Stomach (tissue), 9 donors: ENCODE data around the gene GHRL. TPM values are rescaled to one million over a fixed set of nuclear protein-coding genes. Genes with fewer than 3 reads are reported as not detected.
"Not testable (repeated sequence)": the region's sequence is repeated elsewhere in the genome, so short reads cannot be mapped to it uniquely, and the experiment has no call there.

ENCODE experiments used
- DNase-seq, 2 donors: peaks; one replicate each; pipeline versions ENCODE4 v3.0.0 to v3.0.0-alpha.2; 2013 to 2019
- H3K27ac ChIP-seq, 5 donors: fragments of 200-600 bp in 4 of 5; sonication (generic) in 4 of 5; one replicate each; pipeline ENCODE4 v1.5.1; 2013 to 2019; ENCODE audit warnings: mild to moderate bottlenecking in 1 of 5, moderate library complexity in 1 of 5
- H3K27me3 ChIP-seq, 3 donors: fragments of 200-600 bp; sonication (generic); one replicate each; pipeline ENCODE4 v1.5.1; 2017 to 2019; ENCODE audit warnings: mixed run types in 1 of 3
- H3K36me3 ChIP-seq, 4 donors: fragments of 200-600 bp; sonication (generic); 1 replicate in 3 of 4; 2 replicates in 1 of 4; pipeline ENCODE4 v1.5.1; 2016 to 2019
- H3K4me1 ChIP-seq, 4 donors: fragments of 200-600 bp; sonication (generic); one replicate each; pipeline ENCODE4 v1.5.1; 2016 to 2019
- H3K4me3 ChIP-seq, 4 donors: fragments of 200-600 bp; sonication (generic) in 3 of 4; one replicate each; pipeline ENCODE4 v1.5.1; 2016 to 2019; ENCODE audit warnings: mild to moderate bottlenecking in 1 of 4
- H3K9me3 ChIP-seq, 4 donors: fragments of 200-600 bp; sonication (generic); one replicate each; pipeline ENCODE4 v1.5.1; 2016 to 2019
- EP300 ChIP-seq: sonication (generic); formaldehyde crosslinking; IDR thresholded peaks from one replicate; pipeline ENCODE4 v1.6.1; 2017; ENCODE audit warnings: antibody characterized with exemption
- POLR2A ChIP-seq, 4 donors: fragments of 450-650 bp; IDR thresholded peaks; one replicate each; pipeline ENCODE4 v1.6.1; 2016; ENCODE audit warnings: antibody characterized with exemption in 4 of 4, control low read depth in 2 of 4, mild to moderate bottlenecking in 1 of 4, moderate library complexity in 1 of 4
- POLR2AphosphoS5 ChIP-seq, 3 donors: sonication (generic); formaldehyde crosslinking; IDR thresholded peaks; one replicate each; pipeline ENCODE4 v1.6.1; 2016; ENCODE audit warnings: antibody characterized with exemption in 3 of 3
- WGBS, 5 donors: extraction: QIAGEN DNeasy Blood & Tissue Kit in 3 of 5; methylation state at CpG; one replicate each; pipeline versions ENCODE4 v1.1.5 to v1.1.7; 2013 to 2018; 5-methylcytosine and 5-hydroxymethylcytosine counted together
- intact Hi-C: fragments of 100-400 bp; cut with DNase I; formaldehyde crosslinking; loops from one replicate; pipeline ENCODE4 v1.15.1; 2023; ENCODE audit warnings: low total_unique reads
- polyA plus RNA-seq, 3 donors: library from polyadenylated mRNA; stranded (reverse); fragments of 200-250 nt; gene quantifications; one replicate each; pipeline ENCODE4 v1.2.3, GENCODE V29; 2013
- total RNA-seq, 5 donors: library from RNA; depleted of rRNA; stranded (reverse); fragments of >200 nt; gene quantifications; one replicate each; pipeline versions ENCODE4 v1.1.0 to v1.2.3, GENCODE V29; 2014 to 2016
- TF ChIP-seq, protein P1 (sequence below), 7 experiments: fragments of 450-650 bp in 4 of 7; fragments of 200-600 bp in 3 of 7; sonication (generic) in 3 of 7; IDR thresholded peaks; one replicate each; pipeline ENCODE4 v1.5.1; 2016 to 2019; ENCODE audit warnings: antibody characterized with exemption in 7 of 7, control low read depth in 2 of 7, mild to moderate bottlenecking in 1 of 7
- donor health status: healthy with polysubstance abuse.
- donor health status: Bipolar disorder and iron deficiency.
- donor health status: healthy.

The GHRL gene
- total and polyA plus RNA-seq, 8 donors, result 1.7 to 804 (median 253) TPM

GRCh38 chr3:10269443-10269842 lies 23.3 kb downstream of the GHRL start:
- no peak for TF ChIP-seq POLR2A (IDR thresholded peaks at IDR 0.05)
- no peak for TF ChIP-seq EP300
- TF ChIP-seq, protein P1, sequence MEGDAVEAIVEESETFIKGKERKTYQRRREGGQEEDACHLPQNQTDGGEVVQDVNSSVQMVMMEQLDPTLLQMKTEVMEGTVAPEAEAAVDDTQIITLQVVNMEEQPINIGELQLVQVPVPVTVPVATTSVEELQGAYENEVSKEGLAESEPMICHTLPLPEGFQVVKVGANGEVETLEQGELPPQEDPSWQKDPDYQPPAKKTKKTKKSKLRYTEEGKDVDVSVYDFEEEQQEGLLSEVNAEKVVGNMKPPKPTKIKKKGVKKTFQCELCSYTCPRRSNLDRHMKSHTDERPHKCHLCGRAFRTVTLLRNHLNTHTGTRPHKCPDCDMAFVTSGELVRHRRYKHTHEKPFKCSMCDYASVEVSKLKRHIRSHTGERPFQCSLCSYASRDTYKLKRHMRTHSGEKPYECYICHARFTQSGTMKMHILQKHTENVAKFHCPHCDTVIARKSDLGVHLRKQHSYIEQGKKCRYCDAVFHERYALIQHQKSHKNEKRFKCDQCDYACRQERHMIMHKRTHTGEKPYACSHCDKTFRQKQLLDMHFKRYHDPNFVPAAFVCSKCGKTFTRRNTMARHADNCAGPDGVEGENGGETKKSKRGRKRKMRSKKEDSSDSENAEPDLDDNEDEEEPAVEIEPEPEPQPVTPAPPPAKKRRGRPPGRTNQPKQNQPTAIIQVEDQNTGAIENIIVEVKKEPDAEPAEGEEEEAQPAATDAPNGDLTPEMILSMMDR (IDR thresholded peaks at IDR 0.05), result no peak
- no peak for TF ChIP-seq POLR2AphosphoS5 (IDR thresholded peaks at IDR 0.05)
- H3K9me3 ChIP-seq, result no peaks in the 10 kb centered on the region
- intact Hi-C loops, result no loop called here
- 94 to 97% (median 97%) methylated on average over 5 of the region's 5 CpGs for WGBS, 5 donors
- H3K4me1 ChIP-seq, result peaks cover 12 to 66% (median 37%) of the 10 kb centered on the region in 4 donors
- no peak overlapping the region for H3K27ac ChIP-seq
- H3K27me3 ChIP-seq, result no peaks in the 10 kb centered on the region
- DNase-seq, result no peak
- peaks cover 37 to 86% (median 62%) of the 10 kb centered on the region in 4 donors for H3K36me3 ChIP-seq
- H3K4me3 ChIP-seq, result no peak overlapping the region

GRCh38 chr3:10268930-10269329 lies 23.8 kb downstream of the GHRL start:
- H3K4me3 ChIP-seq, result no peak overlapping the region
- TF ChIP-seq, protein P1 (IDR thresholded peaks at IDR 0.05), result no peak
- TF ChIP-seq POLR2AphosphoS5 (IDR thresholded peaks at IDR 0.05) (no peak), EP300 (no peak), POLR2A (IDR thresholded peaks at IDR 0.05) (no peak)
- peaks cover 12 to 66% (median 36%) of the 10 kb centered on the region in 4 donors for H3K4me1 ChIP-seq
- DNase-seq, result no peak
- no peak overlapping the region for H3K27ac ChIP-seq
- intact Hi-C loops, result no loop called here
- no peaks in the 10 kb centered on the region for H3K27me3 ChIP-seq
- WGBS, 5 donors, result 80 to 91% (median 90%) methylated on average over 5 of the region's 5 CpGs
- no peaks in the 10 kb centered on the region for H3K9me3 ChIP-seq
- H3K36me3 ChIP-seq, result peaks cover 37 to 91% (median 64%) of the 10 kb centered on the region in 4 donors

DNA sequence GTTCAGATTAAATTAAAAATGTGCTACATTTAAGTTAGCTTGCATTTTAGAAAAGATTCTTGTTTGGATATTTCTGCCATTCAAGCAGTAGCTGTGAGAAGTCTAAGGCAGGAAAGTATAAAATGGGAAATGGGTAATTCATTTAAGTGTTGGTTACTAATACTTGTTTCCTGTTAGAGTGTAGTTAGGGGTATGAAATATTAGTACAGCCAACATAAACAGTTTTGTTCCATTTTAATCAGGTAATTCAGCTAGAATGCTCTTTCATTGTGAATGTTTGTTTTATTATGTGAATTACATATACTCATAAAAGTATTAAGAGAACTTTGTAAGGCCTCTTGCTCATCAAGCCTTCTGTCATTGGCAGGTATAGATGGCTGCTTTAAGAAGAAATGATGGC lies 24.6 kb downstream of the GHRL start:
- Histone ChIP-seq H3K36me3 (peaks cover 37 to 85% (median 66%) of the 10 kb centered on the region in 4 donors), H3K27me3 (no peaks in the 10 kb centered on the region), H3K4me1 (peaks cover 4 to 66% (median 34%) of the 10 kb centered on the region in 4 donors), H3K9me3 (no peaks in the 10 kb centered on the region), H3K27ac (no peak overlapping the region), H3K4me3 (no peak overlapping the region)
- intact Hi-C loops, result no loop called here
- no peak for DNase-seq
- TF ChIP-seq, protein P1 (IDR thresholded peaks at IDR 0.05), result no peak
- TF ChIP-seq POLR2A (IDR thresholded peaks at IDR 0.05), result no peak
- no peak for TF ChIP-seq POLR2AphosphoS5 (IDR thresholded peaks at IDR 0.05)
- no peak for TF ChIP-seq EP300

GRCh38 chr3:10266936-10267335 lies 25.8 kb downstream of the GHRL start:
- intact Hi-C loops, H3K27ac ChIP-seq, DNase-seq, H3K27me3 ChIP-seq, H3K4me3 ChIP-seq, H3K9me3 ChIP-seq: not testable (repeated sequence)
- peaks cover 27 to 84% (median 68%) of the 10 kb centered on the region in 4 donors for H3K36me3 ChIP-seq
- WGBS, 5 donors, result 83 to 90% (median 87%) methylated on average over 7 of the region's 7 CpGs
- peaks cover 0 to 67% (median 26%) of the 10 kb centered on the region in 4 donors for H3K4me1 ChIP-seq

- Histone ChIP-seq H3K27ac (no peak overlapping the region), H3K4me1 (peaks cover 0 to 74% (median 26%) of the 10 kb centered on the region in 4 donors), H3K36me3 (peaks cover 22 to 84% (median 68%) of the 10 kb centered on the region in 4 donors), H3K27me3 (no peaks in the 10 kb centered on the region), H3K4me3 (no peak overlapping the region), H3K9me3 (no peaks in the 10 kb centered on the region)
- intact Hi-C loops, result no loop called here
- 83 to 92% (median 88%) methylated on average over 2 of the region's 2 CpGs for WGBS, 5 donors
- DNase-seq, result no peak
- TF ChIP-seq EP300, result no peak
- TF ChIP-seq, protein P1 (IDR thresholded peaks at IDR 0.05), result no peak
- TF ChIP-seq POLR2A (IDR thresholded peaks at IDR 0.05), result no peak
- no peak for TF ChIP-seq POLR2AphosphoS5 (IDR thresholded peaks at IDR 0.05)
Measured at GRCh38 chr3:10265833-10266232, 26.9 kb downstream of the GHRL start.
